Body of pancreas (tissue), 4 donors: ENCODE data around the gene RAB9B.

Experiments
- POLR2A ChIP-seq, 3 donors: fragments of 450-650 bp; IDR thresholded peaks; one replicate each; pipeline ENCODE4 v1.6.1; 2016; ENCODE audit warnings: antibody characterized with exemption in 3 of 3, mild to moderate bottlenecking in 2 of 3
- TF ChIP-seq, protein P1 (sequence below), 7 experiments: fragments of 450-650 bp in 4 of 7; fragments of 200-600 bp in 3 of 7; sonication (generic) in 3 of 7; IDR thresholded peaks; one replicate each; pipeline ENCODE4 v1.5.1; 2016 to 2019; ENCODE audit warnings: antibody characterized with exemption in 7 of 7

DNA sequence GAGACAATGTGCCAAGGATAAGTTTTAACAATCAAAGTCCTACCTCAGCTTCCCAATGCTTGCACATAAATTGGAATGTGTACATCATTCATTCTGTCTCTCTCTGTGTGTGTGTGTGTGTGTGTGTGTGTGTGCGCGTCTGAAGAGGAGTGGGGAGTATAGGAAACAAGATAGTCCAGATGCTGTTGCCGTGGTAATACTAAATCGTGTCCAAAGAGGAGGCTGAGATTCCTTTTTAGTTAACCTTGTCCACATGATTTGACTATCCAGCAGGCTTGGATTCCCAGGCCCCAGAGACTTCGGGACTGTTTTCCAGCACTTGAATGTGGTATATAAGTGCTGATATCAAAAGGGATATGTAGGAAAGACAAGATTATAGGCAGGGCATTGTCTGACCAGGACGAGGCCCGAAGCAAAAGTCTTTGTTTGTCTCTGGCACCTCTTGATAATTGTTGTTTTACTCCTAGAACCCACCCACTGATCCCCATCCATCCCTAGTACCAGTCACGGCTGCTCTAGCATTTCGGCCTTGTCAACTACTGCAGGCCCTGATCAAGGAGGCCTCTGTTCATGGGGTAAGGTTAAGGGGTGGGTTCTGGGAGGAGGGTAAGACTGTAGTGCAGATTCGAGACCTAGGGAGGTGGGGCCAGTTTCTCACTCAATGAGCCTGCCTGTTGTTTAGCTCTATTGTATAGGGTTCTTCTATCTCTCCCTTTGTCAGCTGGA lies 51.6 kb downstream of the RAB9B start:
- TF ChIP-seq, protein P1, sequence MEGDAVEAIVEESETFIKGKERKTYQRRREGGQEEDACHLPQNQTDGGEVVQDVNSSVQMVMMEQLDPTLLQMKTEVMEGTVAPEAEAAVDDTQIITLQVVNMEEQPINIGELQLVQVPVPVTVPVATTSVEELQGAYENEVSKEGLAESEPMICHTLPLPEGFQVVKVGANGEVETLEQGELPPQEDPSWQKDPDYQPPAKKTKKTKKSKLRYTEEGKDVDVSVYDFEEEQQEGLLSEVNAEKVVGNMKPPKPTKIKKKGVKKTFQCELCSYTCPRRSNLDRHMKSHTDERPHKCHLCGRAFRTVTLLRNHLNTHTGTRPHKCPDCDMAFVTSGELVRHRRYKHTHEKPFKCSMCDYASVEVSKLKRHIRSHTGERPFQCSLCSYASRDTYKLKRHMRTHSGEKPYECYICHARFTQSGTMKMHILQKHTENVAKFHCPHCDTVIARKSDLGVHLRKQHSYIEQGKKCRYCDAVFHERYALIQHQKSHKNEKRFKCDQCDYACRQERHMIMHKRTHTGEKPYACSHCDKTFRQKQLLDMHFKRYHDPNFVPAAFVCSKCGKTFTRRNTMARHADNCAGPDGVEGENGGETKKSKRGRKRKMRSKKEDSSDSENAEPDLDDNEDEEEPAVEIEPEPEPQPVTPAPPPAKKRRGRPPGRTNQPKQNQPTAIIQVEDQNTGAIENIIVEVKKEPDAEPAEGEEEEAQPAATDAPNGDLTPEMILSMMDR (IDR thresholded peaks at IDR 0.05) = no peak
- TF ChIP-seq POLR2A (IDR thresholded peaks at IDR 0.05) = no peak
